GM18873 (cell line): ENCODE data around the gene ACOT7.

Source experiments
- ATAC-seq: cut with Tn5 transposase; IDR thresholded peaks from one replicate; pipeline ENCODE4 v1.9.1; 2021; ENCODE audit warnings: mild to moderate bottlenecking, moderate library complexity, moderate number of reproducible peaks; ENCODE audit not compliant: unreplicated experiment, low FRiP score

Gene ACOT7

GRCh38 chr1:6424619-6425593 is 31.3 kb upstream of the ACOT7 start, which contains the start of gene ESPN:
TSS of gene ESPN (plus strand) at chr1:6424776. CDS start at chr1:6424956, 180 bp downstream.
- no peak for ATAC-seq

GRCh38 chr1:6424000-6424565 is 30.5 kb upstream of the ACOT7 start:
- no peak for ATAC-seq

- no peak for ATAC-seq
These were observed 29.9 kb upstream of the ACOT7 start for GRCh38 chr1:6423321-6423999.

- ATAC-seq: no peak
These were observed 27.7 kb upstream of the ACOT7 start for GRCh38 chr1:6421266-6421665.

- ATAC-seq: no peak
These were observed 27.0 kb upstream of the ACOT7 start for GRCh38 chr1:6420454-6421042.

- no peak for ATAC-seq
These were observed 26.4 kb upstream of the ACOT7 start, which contains the start of gene HES2 for GRCh38 chr1:6419804-6420453. TSS of gene HES2 (minus strand) at chr1:6419919. CDS start at chr1:6419820, 99 bp downstream.

- no peak for ATAC-seq
These were observed 25.8 kb upstream of the ACOT7 start for GRCh38 chr1:6419397-6419803.

GRCh38 chr1:6418668-6419396 is 25.3 kb upstream of the ACOT7 start:
- ATAC-seq: no peak

GRCh38 chr1:6417961-6418667 is 24.5 kb upstream of the ACOT7 start:
- no peak for ATAC-seq

GRCh38 chr1:6416906-6417305 is 23.3 kb upstream of the ACOT7 start:
- no peak for ATAC-seq

GRCh38 chr1:6416295-6416656 is 22.7 kb upstream of the ACOT7 start:
- no peak for ATAC-seq

GRCh38 chr1:6414881-6415626 is 21.5 kb upstream of the ACOT7 start:
- ATAC-seq: no peak

- no peak for ATAC-seq
These were observed 20.9 kb upstream of the ACOT7 start for GRCh38 chr1:6414443-6414844.

- ATAC-seq: no peak
These were observed 19.3 kb upstream of the ACOT7 start for GRCh38 chr1:6412896-6413295.

- ATAC-seq: no peak
These were observed 16.8 kb upstream of the ACOT7 start for GRCh38 chr1:6410248-6410893.

- no peak for ATAC-seq
These were observed 16.2 kb upstream of the ACOT7 start for GRCh38 chr1:6409733-6410132.

GRCh38 chr1:6409053-6409452 is 15.5 kb upstream of the ACOT7 start:
- ATAC-seq: no peak

GRCh38 chr1:6408023-6408422 is 14.5 kb upstream of the ACOT7 start:
- ATAC-seq: no peak
